ENCODE data around the gene CAMKK2. TPM values are rescaled to one million over a fixed set of nuclear protein-coding genes. Genes with fewer than 3 reads are reported as not detected.

Gene CAMKK2
- total and polyA plus RNA-seq, 9 of the 15 experiments (the other 6 are each of a cell fraction or from before 2014, with no cell fraction given) = 4.3 to 32.0 (median 18.2) TPM

- ATAC-seq (no peak), DNase-seq (ENCODE audit: extremely low read depth in 1 of 4, low spot score in 3 of 4) (no peak), FAIRE-seq (no peak)
- Histone ChIP-seq H3K4me3 (no peak overlapping the region), H3K9me1 (ENCODE audit: control insufficient read depth, insufficient read depth, low read length) (no peaks in the 10 kb centered on the region), H3K9me3 (replicated peaks; ENCODE audit: control insufficient read depth, insufficient read depth, low read depth, low read length) (no peaks in the 10 kb centered on the region), H4K20me1 (replicated peaks; ENCODE audit: control insufficient read depth, insufficient read depth, low read length) (no peaks in the 10 kb centered on the region), H3K27me3 (ENCODE audit: control insufficient read depth in 2 of 2, insufficient read depth in 2 of 2, low read length in 2 of 2) (no peaks in the 10 kb centered on the region), H3K27ac (ENCODE audit: extremely low read depth, low read depth, low read length) (no peak overlapping the region), H3K79me2 (ENCODE audit: control insufficient read depth, insufficient read depth, low read length) (no peaks in the 10 kb centered on the region), H3K9ac (ENCODE audit: insufficient read depth in 1 of 2, low read depth in 2 of 2, low read length in 2 of 2) (no peak overlapping the region), H3K36me3 (ENCODE audit: control insufficient read depth, insufficient read depth, low read length) (peaks cover 63% of the 10 kb centered on the region), H3K4me1 (replicated peaks in 1 of 2; ENCODE audit: control insufficient read depth in 2 of 2, insufficient read depth in 2 of 2, low read length in 2 of 2) (peaks cover 7 to 18% of the 10 kb centered on the region in 2 experiments; a peak in 4 of 5 replicates), H3K4me2 (ENCODE audit: insufficient read depth, low read length) (no peak overlapping the region), H2AFZ (ENCODE audit: low read depth, low read length) (no peak overlapping the region)
- intact Hi-C loops (cut with micrococcal nuclease) (no loop called here), in situ Hi-C loops (cut with MboI) (no loop called here)
- 88% methylated on average over 8 of the region's 8 CpGs for WGBS (ENCODE audit: insufficient coverage, low coverage, missing lambda C conversion rate)
- POLR2A ChIA-PET = no interaction called here
- CTCF ChIA-PET (ENCODE audit: low intra/inter-chr PET ratio) = no interaction called here
- no peak for TF ChIP-seq CCNT2 (IDR thresholded peaks at IDR 0.05; ENCODE audit: borderline replicate concordance, extremely low read depth, insufficient read length, low read depth, low read length)
- peak; percentile 85 for TF ChIP-seq ZBTB33 (CRISPR knock-in tag; IDR thresholded peaks at IDR 0.05)
- 0 out of 2 replicates have a peak, but pooled peaks have one; percentile 14 for TF ChIP-seq SPI1 (IDR thresholded peaks at IDR 0.05; ENCODE audit: borderline replicate concordance, low read depth, low read length)
- TF ChIP-seq SIRT6 (IDR thresholded peaks at IDR 0.05; ENCODE audit: low read depth, low read length) = no peak
- no peak for TF ChIP-seq ZNF449 (CRISPR knock-in tag; IDR thresholded peaks at IDR 0.05)
- TF ChIP-seq KDM1A (IDR thresholded peaks at IDR 0.05) = peak; percentile 39 to 64; a peak in 1 of 4 replicates
- TF ChIP-seq PCBP2 (IDR thresholded peaks at IDR 0.05; ENCODE audit: low read depth, low read length, poor library complexity, severe bottlenecking) = no peak
- TF ChIP-seq ARID4B (CRISPR knock-in tag; IDR thresholded peaks at IDR 0.05) = no peak
- TF ChIP-seq HMGXB4 (CRISPR knock-in tag; IDR thresholded peaks at IDR 0.05) = no peak
- TF ChIP-seq CBFA2T3 (IDR thresholded peaks at IDR 0.05) = peak; percentile 30
- TF ChIP-seq TEAD2 (tag; IDR thresholded peaks at IDR 0.05) = no peak
- TF ChIP-seq NFE2 (IDR thresholded peaks at IDR 0.05; ENCODE audit: low read depth) = no peak
- TF ChIP-seq HOXB6 (CRISPR knock-in tag; IDR thresholded peaks at IDR 0.05; ENCODE audit: borderline replicate concordance) = no peak
- no TSS peak for BruUV-seq (replicated peaks)
Observed at GRCh38 chr12:121264135-121264534, 32.4 kb downstream of the CAMKK2 start.

Measured in K562 (cell line).